ENCODE measurements around the gene TMEM41A.

TMEM41A gene

DNA sequence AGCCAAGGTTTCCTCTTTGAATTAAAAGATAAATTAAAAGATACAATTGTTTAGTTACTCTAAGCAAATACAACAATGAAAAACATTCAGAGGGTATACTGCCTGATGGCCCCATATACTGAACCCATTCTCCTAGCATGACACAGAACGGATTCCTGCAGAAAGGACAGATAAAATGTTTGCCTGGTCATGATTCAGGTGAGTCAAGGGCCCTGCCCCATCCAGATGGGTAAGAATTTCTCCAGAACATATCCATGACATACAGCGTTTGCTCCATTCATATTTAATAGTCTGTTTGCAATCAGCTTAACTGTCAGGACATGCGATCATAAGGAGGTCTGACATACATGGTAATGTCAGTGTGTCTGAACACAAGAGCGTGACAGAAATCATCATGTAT, 8.6 kb downstream of the TMEM41A start:
- H3K4me2 ChIP-seq (ENCODE audit: low read length), result no peak overlapping the region
- no peaks in the 10 kb centered on the region for H3K27me3 ChIP-seq (ENCODE audit: low read depth, low read length)
- no peak overlapping the region for H2AFZ ChIP-seq (ENCODE audit: low read depth, low read length)
- peaks cover 71% of the 10 kb centered on the region for H3K36me3 ChIP-seq (replicated peaks; ENCODE audit: low read depth, low read length)
- H3K4me1 ChIP-seq (ENCODE audit: low read length), result no peaks in the 10 kb centered on the region; the same call in 1 of the 2 replicates
- no peaks in the 10 kb centered on the region for H3K79me2 ChIP-seq (ENCODE audit: low read length)
- H3K27ac ChIP-seq (ENCODE audit: low read length), result no peak overlapping the region
- H3K9ac ChIP-seq (ENCODE audit: low read length), result no peak overlapping the region
- H4K20me1 ChIP-seq (ENCODE audit: insufficient read depth, low read length), result 0 out of 2 replicates have a peak, but pooled peaks cover 2% of the 10 kb centered on the region
- no peaks in the 10 kb centered on the region for H3K9me3 ChIP-seq (ENCODE audit: insufficient read depth, low read length)
- H3K4me3 ChIP-seq (ENCODE audit: low read length), result no peak overlapping the region
- TF ChIP-seq EZH2phosphoT487 (IDR thresholded peaks at IDR 0.05; ENCODE audit: low read depth), result no peak
- TF ChIP-seq, protein P1, sequence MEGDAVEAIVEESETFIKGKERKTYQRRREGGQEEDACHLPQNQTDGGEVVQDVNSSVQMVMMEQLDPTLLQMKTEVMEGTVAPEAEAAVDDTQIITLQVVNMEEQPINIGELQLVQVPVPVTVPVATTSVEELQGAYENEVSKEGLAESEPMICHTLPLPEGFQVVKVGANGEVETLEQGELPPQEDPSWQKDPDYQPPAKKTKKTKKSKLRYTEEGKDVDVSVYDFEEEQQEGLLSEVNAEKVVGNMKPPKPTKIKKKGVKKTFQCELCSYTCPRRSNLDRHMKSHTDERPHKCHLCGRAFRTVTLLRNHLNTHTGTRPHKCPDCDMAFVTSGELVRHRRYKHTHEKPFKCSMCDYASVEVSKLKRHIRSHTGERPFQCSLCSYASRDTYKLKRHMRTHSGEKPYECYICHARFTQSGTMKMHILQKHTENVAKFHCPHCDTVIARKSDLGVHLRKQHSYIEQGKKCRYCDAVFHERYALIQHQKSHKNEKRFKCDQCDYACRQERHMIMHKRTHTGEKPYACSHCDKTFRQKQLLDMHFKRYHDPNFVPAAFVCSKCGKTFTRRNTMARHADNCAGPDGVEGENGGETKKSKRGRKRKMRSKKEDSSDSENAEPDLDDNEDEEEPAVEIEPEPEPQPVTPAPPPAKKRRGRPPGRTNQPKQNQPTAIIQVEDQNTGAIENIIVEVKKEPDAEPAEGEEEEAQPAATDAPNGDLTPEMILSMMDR (IDR thresholded peaks at IDR 0.05; ENCODE audit: low read depth, low read length), result no peak

GRCh38 chr3:185489462-185489861, 9.4 kb downstream of the TMEM41A start:
- Histone ChIP-seq H3K27me3 (ENCODE audit: low read depth, low read length) (no peaks in the 10 kb centered on the region), H3K79me2 (ENCODE audit: low read length) (no peaks in the 10 kb centered on the region), H3K9ac (ENCODE audit: low read length) (no peak overlapping the region), H3K36me3 (replicated peaks; ENCODE audit: low read depth, low read length) (peaks cover 63% of the 10 kb centered on the region), H3K27ac (ENCODE audit: low read length) (no peak overlapping the region), H3K4me2 (ENCODE audit: low read length) (no peak overlapping the region), H2AFZ (ENCODE audit: low read depth, low read length) (no peak overlapping the region), H3K4me3 (ENCODE audit: low read length) (no peak overlapping the region), H4K20me1 (ENCODE audit: insufficient read depth, low read length) (0 out of 2 replicates have a peak, but pooled peaks cover 2% of the 10 kb centered on the region), H3K9me3 (ENCODE audit: insufficient read depth, low read length) (no peaks in the 10 kb centered on the region), H3K4me1 (ENCODE audit: low read length) (no peaks in the 10 kb centered on the region)
- no peak for TF ChIP-seq EZH2phosphoT487 (IDR thresholded peaks at IDR 0.05; ENCODE audit: low read depth)
- TF ChIP-seq, protein P1 (IDR thresholded peaks at IDR 0.05; ENCODE audit: low read depth, low read length), result no peak

GRCh38 chr3:185488465-185488864, 10.4 kb downstream of the TMEM41A start:
- H3K9me3 ChIP-seq (ENCODE audit: insufficient read depth, low read length), result no peaks in the 10 kb centered on the region
- H3K79me2 ChIP-seq (ENCODE audit: low read length), result no peaks in the 10 kb centered on the region
- H3K36me3 ChIP-seq (replicated peaks; ENCODE audit: low read depth, low read length), result peaks cover 54% of the 10 kb centered on the region

DNA sequence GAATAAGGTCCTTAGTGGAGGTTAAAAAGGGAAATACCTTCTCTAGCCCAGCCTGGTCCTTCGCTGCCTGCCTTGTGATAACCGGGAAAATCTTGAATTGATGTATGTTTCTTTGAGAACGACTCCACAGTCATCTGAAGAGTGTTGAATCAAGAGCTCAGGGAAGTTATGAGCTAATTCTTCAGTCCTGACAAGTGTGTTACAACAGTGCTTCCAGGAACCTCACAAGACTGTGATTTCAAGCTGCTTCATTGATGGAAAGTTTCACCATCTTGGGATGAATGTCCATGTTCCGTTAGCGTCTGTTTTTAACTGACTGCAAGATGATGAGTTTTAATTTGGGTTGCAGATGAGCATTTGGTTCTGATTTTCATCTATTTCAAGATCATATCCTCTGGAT, 12.4 kb downstream of the TMEM41A start:
- H3K79me2 ChIP-seq (ENCODE audit: low read length), result no peaks in the 10 kb centered on the region
- no peaks in the 10 kb centered on the region for H3K27me3 ChIP-seq (ENCODE audit: low read depth, low read length)
- H4K20me1 ChIP-seq (ENCODE audit: insufficient read depth, low read length), result 0 out of 2 replicates have a peak, but pooled peaks cover 2% of the 10 kb centered on the region
- no peak overlapping the region for H3K9ac ChIP-seq (ENCODE audit: low read length)
- H3K9me3 ChIP-seq (ENCODE audit: insufficient read depth, low read length), result no peaks in the 10 kb centered on the region
- no peak overlapping the region for H3K4me2 ChIP-seq (ENCODE audit: low read length)
- no peaks in the 10 kb centered on the region for H3K4me1 ChIP-seq (ENCODE audit: low read length)
- no peak overlapping the region for H2AFZ ChIP-seq (ENCODE audit: low read depth, low read length)
- no peak overlapping the region for H3K27ac ChIP-seq (ENCODE audit: low read length)
- peaks cover 41% of the 10 kb centered on the region for H3K36me3 ChIP-seq (replicated peaks; ENCODE audit: low read depth, low read length)
- no peak overlapping the region for H3K4me3 ChIP-seq (ENCODE audit: low read length)
- TF ChIP-seq, protein P1 (IDR thresholded peaks at IDR 0.05; ENCODE audit: low read depth, low read length), result no peak
- TF ChIP-seq EZH2phosphoT487 (IDR thresholded peaks at IDR 0.05; ENCODE audit: low read depth), result no peak

More at GRCh38 chr3:185488465-185488864, 10.4 kb downstream of the TMEM41A start:
- no peak overlapping the region for H3K4me3 ChIP-seq (ENCODE audit: low read length)
- H3K4me2 ChIP-seq (ENCODE audit: low read length), result no peak overlapping the region
- no peak overlapping the region for H3K9ac ChIP-seq (ENCODE audit: low read length)
- 0 out of 2 replicates have a peak, but pooled peaks cover 2% of the 10 kb centered on the region for H4K20me1 ChIP-seq (ENCODE audit: insufficient read depth, low read length)
- TF ChIP-seq EZH2phosphoT487 (IDR thresholded peaks at IDR 0.05; ENCODE audit: low read depth), result no peak
- TF ChIP-seq, protein P1 (IDR thresholded peaks at IDR 0.05; ENCODE audit: low read depth, low read length), result no peak
- H2AFZ ChIP-seq (ENCODE audit: low read depth, low read length), result no peak overlapping the region
- no peak overlapping the region for H3K27ac ChIP-seq (ENCODE audit: low read length)
- H3K4me1 ChIP-seq (ENCODE audit: low read length), result no peaks in the 10 kb centered on the region
- H3K27me3 ChIP-seq (ENCODE audit: low read depth, low read length), result no peaks in the 10 kb centered on the region

Measured in OCI-LY3 (cell line).